HL-60 (cell line): Measurements from ENCODE around the gene PROS1.
"Not testable (repeated sequence)": the region's sequence is repeated elsewhere in the genome, so short reads cannot be mapped to it uniquely, and the experiment has no call there.

Experiments
- GABPA ChIP-seq: IDR thresholded peaks from 2 replicates; pipeline ENCODE4 v1.6.1; 2012; ENCODE audit warnings: low read depth
- POLR2AphosphoS5 ChIP-seq: IDR thresholded peaks from 2 replicates; pipeline ENCODE4 v1.6.1; 2012; ENCODE audit warnings: low read depth
- SPI1 ChIP-seq: IDR thresholded peaks from 2 replicates; pipeline ENCODE4 v1.6.1; 2012; ENCODE audit warnings: low read depth, mild to moderate bottlenecking, borderline replicate concordance
- TF ChIP-seq, protein P1 (sequence below): IDR thresholded peaks from one replicate; pipeline ENCODE4 v1.5.1; 2011; ENCODE audit warnings: low read length, control low read depth, inconsistent platforms; ENCODE audit not compliant: insufficient read depth
- TF ChIP-seq, protein P2 (sequence below): IDR thresholded peaks from 2 replicates; pipeline ENCODE4 v1.6.1; 2012; ENCODE audit warnings: low read depth; ENCODE audit not compliant: insufficient replicate concordance

DNA sequence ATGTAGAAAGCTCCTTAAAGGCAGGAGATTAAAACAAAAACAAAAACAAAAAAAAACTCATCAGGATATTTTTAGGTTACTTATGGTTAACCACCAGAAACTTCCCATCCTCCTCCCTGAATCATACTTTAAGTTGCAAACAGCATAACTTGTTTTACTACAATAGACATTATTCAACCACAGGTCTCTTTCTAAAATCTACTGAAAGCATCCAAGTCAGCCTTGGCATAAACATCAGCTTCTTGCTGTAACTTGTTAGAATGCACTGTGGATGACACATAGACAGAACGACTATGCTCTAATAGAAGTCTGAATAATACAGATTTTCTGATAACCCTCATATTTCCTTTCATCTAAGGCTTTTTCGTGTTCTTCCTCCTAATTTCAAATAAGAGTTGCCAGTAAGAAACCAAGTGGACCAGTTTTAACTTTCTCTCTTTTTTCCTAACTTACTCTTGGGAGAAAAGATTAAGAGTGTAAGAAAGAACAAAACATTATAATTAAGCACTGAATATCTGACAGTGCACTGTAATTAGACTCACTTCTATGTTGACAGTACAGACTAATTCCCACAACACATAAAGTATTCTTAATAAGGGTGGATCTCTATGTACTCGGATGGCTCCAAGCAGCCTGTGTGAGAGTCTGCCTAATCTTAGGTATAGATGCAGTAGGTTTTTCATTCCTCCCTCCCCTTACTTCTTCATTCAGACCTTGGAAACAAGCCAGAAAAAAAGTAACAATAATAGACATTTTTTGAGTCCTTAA, 95.3 kb downstream of the PROS1 start:
- TF ChIP-seq, protein P1, sequence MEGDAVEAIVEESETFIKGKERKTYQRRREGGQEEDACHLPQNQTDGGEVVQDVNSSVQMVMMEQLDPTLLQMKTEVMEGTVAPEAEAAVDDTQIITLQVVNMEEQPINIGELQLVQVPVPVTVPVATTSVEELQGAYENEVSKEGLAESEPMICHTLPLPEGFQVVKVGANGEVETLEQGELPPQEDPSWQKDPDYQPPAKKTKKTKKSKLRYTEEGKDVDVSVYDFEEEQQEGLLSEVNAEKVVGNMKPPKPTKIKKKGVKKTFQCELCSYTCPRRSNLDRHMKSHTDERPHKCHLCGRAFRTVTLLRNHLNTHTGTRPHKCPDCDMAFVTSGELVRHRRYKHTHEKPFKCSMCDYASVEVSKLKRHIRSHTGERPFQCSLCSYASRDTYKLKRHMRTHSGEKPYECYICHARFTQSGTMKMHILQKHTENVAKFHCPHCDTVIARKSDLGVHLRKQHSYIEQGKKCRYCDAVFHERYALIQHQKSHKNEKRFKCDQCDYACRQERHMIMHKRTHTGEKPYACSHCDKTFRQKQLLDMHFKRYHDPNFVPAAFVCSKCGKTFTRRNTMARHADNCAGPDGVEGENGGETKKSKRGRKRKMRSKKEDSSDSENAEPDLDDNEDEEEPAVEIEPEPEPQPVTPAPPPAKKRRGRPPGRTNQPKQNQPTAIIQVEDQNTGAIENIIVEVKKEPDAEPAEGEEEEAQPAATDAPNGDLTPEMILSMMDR: not testable (repeated sequence)
- TF ChIP-seq POLR2AphosphoS5, SPI1, GABPA: not testable (repeated sequence)
- TF ChIP-seq, protein P2, sequence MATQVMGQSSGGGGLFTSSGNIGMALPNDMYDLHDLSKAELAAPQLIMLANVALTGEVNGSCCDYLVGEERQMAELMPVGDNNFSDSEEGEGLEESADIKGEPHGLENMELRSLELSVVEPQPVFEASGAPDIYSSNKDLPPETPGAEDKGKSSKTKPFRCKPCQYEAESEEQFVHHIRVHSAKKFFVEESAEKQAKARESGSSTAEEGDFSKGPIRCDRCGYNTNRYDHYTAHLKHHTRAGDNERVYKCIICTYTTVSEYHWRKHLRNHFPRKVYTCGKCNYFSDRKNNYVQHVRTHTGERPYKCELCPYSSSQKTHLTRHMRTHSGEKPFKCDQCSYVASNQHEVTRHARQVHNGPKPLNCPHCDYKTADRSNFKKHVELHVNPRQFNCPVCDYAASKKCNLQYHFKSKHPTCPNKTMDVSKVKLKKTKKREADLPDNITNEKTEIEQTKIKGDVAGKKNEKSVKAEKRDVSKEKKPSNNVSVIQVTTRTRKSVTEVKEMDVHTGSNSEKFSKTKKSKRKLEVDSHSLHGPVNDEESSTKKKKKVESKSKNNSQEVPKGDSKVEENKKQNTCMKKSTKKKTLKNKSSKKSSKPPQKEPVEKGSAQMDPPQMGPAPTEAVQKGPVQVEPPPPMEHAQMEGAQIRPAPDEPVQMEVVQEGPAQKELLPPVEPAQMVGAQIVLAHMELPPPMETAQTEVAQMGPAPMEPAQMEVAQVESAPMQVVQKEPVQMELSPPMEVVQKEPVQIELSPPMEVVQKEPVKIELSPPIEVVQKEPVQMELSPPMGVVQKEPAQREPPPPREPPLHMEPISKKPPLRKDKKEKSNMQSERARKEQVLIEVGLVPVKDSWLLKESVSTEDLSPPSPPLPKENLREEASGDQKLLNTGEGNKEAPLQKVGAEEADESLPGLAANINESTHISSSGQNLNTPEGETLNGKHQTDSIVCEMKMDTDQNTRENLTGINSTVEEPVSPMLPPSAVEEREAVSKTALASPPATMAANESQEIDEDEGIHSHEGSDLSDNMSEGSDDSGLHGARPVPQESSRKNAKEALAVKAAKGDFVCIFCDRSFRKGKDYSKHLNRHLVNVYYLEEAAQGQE: not testable (repeated sequence)
